HCEC 1CT (cell line): ENCODE results near the gene HEATR5A.
A peak's percentile ranks its signal among the peaks of the same experiment; 100 is the strongest.
"Not testable (repeated sequence)": the region's sequence is repeated elsewhere in the genome, so short reads cannot be mapped to it uniquely, and the experiment has no call there.

Source experiments
- DNase-seq: peaks from one replicate; pipeline ENCODE4 v3.0.0-alpha.2; 2017

Gene HEATR5A

DNA sequence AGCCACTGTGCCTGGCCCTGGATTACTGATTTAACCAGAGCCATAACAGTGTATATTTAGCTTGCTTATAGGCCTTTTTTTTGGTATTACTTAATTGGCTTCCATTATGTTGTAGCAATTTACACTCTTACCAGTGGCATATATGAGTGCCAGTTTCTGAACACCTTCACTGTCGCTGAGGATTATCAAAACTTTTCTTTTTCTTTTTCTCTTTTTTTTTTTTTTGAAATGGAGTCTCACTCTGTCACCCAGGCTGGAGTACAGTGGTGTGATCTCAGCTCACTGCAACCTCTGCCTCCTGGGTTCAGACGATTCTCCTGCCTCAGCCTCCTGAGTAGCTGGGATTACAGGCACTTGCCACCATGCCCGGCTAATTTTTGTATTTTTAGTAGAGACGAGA lies 164.4 kb downstream of the HEATR5A start:
- not testable (repeated sequence) for DNase-seq

GRCh38 chr14:31255286-31255685 lies 165.1 kb downstream of the HEATR5A start:
- no peak for DNase-seq

DNA sequence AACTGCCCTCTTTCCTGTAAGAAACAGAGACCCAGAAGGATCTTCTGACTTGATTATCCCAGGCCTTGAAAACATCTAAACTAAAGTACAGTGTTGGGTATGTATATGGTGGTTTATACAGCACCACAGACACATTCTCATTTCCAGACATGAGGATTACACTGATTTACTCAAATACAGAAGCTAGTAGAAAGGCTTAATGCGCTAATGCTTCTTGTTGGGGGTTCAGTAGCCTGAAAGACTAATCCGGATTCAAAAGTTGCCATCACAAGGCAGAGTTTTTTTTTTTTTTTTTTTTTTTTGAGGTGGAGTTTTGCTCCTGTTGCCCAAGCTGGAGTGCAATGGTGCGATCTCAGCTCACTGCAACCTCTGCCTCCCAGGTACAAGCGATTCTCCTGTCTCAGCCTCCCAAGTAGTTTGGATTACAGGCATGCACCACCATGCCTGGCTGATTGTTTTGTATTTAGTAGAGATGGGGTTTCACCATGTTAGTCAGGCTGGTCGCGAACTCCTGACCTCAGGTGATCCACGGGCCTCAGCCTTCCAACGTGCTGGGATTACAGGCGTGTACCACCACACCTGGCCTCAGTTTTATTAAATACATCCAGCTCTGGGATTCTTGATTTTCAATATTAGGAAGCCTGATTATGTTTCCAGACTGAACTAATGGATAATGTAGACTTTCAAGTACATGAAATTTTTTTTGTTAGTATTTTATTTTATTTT lies 166.4 kb downstream of the HEATR5A start:
- DNase-seq: no peak

- DNase-seq: no peak
Measured at GRCh38 chr14:31252865-31253264, 167.5 kb downstream of the HEATR5A start.

GRCh38 chr14:31251028-31251958 lies 169.1 kb downstream of the HEATR5A start:
- DNase-seq: no peak

- DNase-seq: no peak
Measured at GRCh38 chr14:31244626-31245025, 175.7 kb downstream of the HEATR5A start.

DNA sequence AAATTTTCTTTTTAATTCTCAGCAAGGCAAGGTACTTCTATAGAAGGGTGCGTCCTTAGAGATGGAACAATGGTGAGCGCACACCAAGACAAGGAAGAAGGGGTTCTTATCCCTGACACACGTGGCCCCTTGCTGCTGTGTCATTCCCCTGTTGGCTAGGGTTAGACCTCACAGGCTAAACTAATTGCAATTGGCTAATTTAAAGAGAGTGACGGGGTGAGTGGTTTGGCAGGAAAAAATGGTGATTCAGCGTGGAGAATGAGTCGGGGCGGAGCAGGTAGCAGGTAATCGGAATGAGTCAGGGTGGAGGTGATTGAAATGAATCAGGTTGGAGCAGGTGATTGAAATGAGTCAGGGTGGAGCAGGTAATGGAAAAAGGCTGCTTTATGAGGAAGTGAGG lies 176.5 kb downstream of the HEATR5A start:
- no peak for DNase-seq

- DNase-seq: peak; percentile 20
Measured at GRCh38 chr14:31242161-31242940, 178.0 kb downstream of the HEATR5A start.
